ENCODE measurements around the gene TAF9B.
"Not testable (repeated sequence)": the region's sequence is repeated elsewhere in the genome, so short reads cannot be mapped to it uniquely, and the experiment has no call there.

The TAF9B gene

GRCh38 chrX:78111140-78111931 is 28.1 kb downstream of the TAF9B start:
- DNase-seq: no peak

- DNase-seq: no peak
These were observed 30.0 kb downstream of the TAF9B start for GRCh38 chrX:78109458-78109857.

- no peak for DNase-seq
These were observed 32.8 kb downstream of the TAF9B start for GRCh38 chrX:78106651-78106986.

- no peak for DNase-seq
These were observed 33.4 kb downstream of the TAF9B start for GRCh38 chrX:78105944-78106650.

- peak; percentile 12 for DNase-seq
These were observed 34.8 kb downstream of the TAF9B start for GRCh38 chrX:78104447-78105176.

- DNase-seq: peak; percentile 59
These were observed 35.6 kb downstream of the TAF9B start, which contains the start of gene PGK1 for GRCh38 chrX:78103623-78104446. PGK1 (plus strand) TSS chrX:78104248; CDS start chrX:78104341, 93 bp downstream.

- no peak for DNase-seq
These were observed 36.3 kb downstream of the TAF9B start for GRCh38 chrX:78103001-78103622.

- no peak for DNase-seq
These were observed 37.4 kb downstream of the TAF9B start for GRCh38 chrX:78102091-78102490.

- DNase-seq: no peak
These were observed 41.3 kb downstream of the TAF9B start for GRCh38 chrX:78098108-78098507.

GRCh38 chrX:78092296-78092695 is 47.2 kb downstream of the TAF9B start:
- no peak for DNase-seq

- not testable (repeated sequence) for DNase-seq
These were observed 58.0 kb downstream of the TAF9B start for GRCh38 chrX:78081413-78081812.
